HEK293 (cell line): ENCODE data around the gene FSD1.

Experiments used
- HOXA7 ChIP-seq: sonication (generic); formaldehyde crosslinking; IDR thresholded peaks from 2 replicates; pipeline ENCODE4 v1.8.1; 2022; ENCODE audit warnings: missing genetic modification reagents, borderline replicate concordance
- KLF16 ChIP-seq: fragments of 450-650 bp; formaldehyde crosslinking; IDR thresholded peaks from 2 replicates; pipeline ENCODE4 v1.5.1; 2017; ENCODE audit warnings: missing biosample characterization, missing genetic modification characterization
- ZFP3 ChIP-seq: fragments of 450-650 bp; formaldehyde crosslinking; IDR thresholded peaks from 2 replicates; pipeline ENCODE4 v1.5.1; 2016; ENCODE audit warnings: low read depth, missing biosample characterization, missing genetic modification characterization
- ZNF114 ChIP-seq: fragments of 450-650 bp; formaldehyde crosslinking; IDR thresholded peaks from 2 replicates; pipeline ENCODE4 v1.5.0; 2017; ENCODE audit warnings: missing biosample characterization, missing genetic modification characterization
- ZNF140 ChIP-seq: fragments of 450-650 bp; formaldehyde crosslinking; IDR thresholded peaks from 2 replicates; pipeline ENCODE4 v1.5.1; 2016; ENCODE audit warnings: missing biosample characterization, missing genetic modification characterization
- ZNF24 ChIP-seq: fragments of 450-650 bp; formaldehyde crosslinking; IDR thresholded peaks from 2 replicates; pipeline ENCODE4 v1.5.1; 2016; ENCODE audit warnings: missing biosample characterization, missing genetic modification characterization
- ZNF311 ChIP-seq: fragments of 450-650 bp; formaldehyde crosslinking; IDR thresholded peaks from 2 replicates; pipeline ENCODE4 v1.5.1; 2017; ENCODE audit warnings: missing biosample characterization, missing genetic modification characterization, borderline replicate concordance
- ZNF561 ChIP-seq: fragments of 450-650 bp; IDR thresholded peaks from 2 replicates; pipeline ENCODE4 v1.5.1; 2018; ENCODE audit warnings: missing biosample characterization, missing genetic modification characterization, borderline replicate concordance
- ZNF600 ChIP-seq: fragments of 450-650 bp; formaldehyde crosslinking; IDR thresholded peaks from 2 replicates; pipeline ENCODE4 v1.5.1; 2016; ENCODE audit warnings: missing biosample characterization, missing genetic modification characterization
- TF ChIP-seq, protein P1 (sequence below): fragments of 450-650 bp; formaldehyde crosslinking; IDR thresholded peaks from 2 replicates; pipeline ENCODE4 v1.5.1; 2016; ENCODE audit warnings: missing biosample characterization, missing genetic modification characterization
- TF ChIP-seq, protein P2 (sequence below): fragments of 450-650 bp; formaldehyde crosslinking; IDR thresholded peaks from 2 replicates; pipeline ENCODE4 v1.5.1; 2016; ENCODE audit warnings: missing biosample characterization, missing genetic modification characterization

DNA sequence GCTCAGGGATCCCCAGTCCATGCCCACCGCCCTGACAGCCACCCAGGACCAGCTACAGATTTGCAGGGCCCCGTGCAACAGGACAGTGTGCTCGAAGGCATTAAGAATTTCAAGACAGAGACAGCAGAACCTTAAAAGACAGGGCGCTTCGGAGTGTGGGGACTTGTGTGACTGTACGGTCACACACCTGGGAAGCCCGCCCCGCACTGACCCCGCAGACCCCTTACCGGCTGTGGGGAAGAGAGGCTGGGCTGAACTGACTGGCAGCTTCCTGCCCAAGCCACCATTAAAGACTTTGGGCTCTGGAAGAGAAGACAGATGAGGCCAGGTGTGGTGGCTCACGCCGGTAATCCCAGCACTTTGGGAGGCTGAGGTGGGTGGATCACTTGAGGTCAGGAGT, 19.8 kb downstream of the FSD1 start:
- TF ChIP-seq, protein P1, sequence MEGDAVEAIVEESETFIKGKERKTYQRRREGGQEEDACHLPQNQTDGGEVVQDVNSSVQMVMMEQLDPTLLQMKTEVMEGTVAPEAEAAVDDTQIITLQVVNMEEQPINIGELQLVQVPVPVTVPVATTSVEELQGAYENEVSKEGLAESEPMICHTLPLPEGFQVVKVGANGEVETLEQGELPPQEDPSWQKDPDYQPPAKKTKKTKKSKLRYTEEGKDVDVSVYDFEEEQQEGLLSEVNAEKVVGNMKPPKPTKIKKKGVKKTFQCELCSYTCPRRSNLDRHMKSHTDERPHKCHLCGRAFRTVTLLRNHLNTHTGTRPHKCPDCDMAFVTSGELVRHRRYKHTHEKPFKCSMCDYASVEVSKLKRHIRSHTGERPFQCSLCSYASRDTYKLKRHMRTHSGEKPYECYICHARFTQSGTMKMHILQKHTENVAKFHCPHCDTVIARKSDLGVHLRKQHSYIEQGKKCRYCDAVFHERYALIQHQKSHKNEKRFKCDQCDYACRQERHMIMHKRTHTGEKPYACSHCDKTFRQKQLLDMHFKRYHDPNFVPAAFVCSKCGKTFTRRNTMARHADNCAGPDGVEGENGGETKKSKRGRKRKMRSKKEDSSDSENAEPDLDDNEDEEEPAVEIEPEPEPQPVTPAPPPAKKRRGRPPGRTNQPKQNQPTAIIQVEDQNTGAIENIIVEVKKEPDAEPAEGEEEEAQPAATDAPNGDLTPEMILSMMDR (tag by site-specific recombination), result no peak
- TF ChIP-seq ZNF311 (no peak), ZNF114 (tag by site-specific recombination) (no peak), ZNF600 (tag by site-specific recombination) (no peak), ZNF24 (tag by site-specific recombination) (no peak), ZNF561 (no peak), KLF16 (tag by site-specific recombination) (no peak), ZFP3 (tag by site-specific recombination) (no peak), ZNF140 (no peak), HOXA7 (no peak)
- TF ChIP-seq, protein P2, sequence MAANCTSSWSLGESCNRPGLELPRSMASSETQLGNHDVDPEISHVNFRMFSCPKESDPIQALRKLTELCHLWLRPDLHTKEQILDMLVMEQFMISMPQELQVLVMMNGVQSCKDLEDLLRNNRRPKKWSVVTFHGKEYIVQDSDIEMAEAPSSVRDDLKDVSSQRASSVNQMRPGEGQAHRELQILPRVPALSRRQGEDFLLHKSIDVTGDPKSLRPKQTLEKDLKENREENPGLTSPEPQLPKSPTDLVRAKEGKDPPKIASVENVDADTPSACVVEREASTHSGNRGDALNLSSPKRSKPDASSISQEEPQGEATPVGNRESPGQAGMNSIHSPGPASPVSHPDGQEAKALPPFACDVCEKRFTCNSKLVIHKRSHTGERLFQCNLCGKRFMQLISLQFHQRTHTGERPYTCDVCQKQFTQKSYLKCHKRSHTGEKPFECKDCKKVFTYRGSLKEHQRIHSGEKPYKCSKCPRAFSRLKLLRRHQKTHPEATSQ (tag by site-specific recombination), result no peak
